ENCODE data around the gene GALNT18.

The GALNT18 gene

GRCh38 chr11:11608783-11609232 lies 13.0 kb downstream of the GALNT18 start:
- DNase-seq (no peak), ATAC-seq (no peak)
- no peak overlapping the region for H3K27ac Mint-ChIP-seq
- H3K4me3 Mint-ChIP-seq = no peak overlapping the region
- H3K4me1 Mint-ChIP-seq = peaks cover 7% of the 10 kb centered on the region
- no peaks in the 10 kb centered on the region for H3K9me3 Mint-ChIP-seq
- H3K27me3 Mint-ChIP-seq = peaks cover 18% of the 10 kb centered on the region

GRCh38 chr11:11607772-11608171 lies 14.0 kb downstream of the GALNT18 start:
- Mint-ChIP-seq H3K4me3 (no peak overlapping the region), H3K9me3 (no peaks in the 10 kb centered on the region), H3K27ac (no peak overlapping the region), H3K4me1 (peaks cover 7% of the 10 kb centered on the region), H3K27me3 (peaks cover 11% of the 10 kb centered on the region)
- no peak for ATAC-seq
- DNase-seq = no peak

DNA sequence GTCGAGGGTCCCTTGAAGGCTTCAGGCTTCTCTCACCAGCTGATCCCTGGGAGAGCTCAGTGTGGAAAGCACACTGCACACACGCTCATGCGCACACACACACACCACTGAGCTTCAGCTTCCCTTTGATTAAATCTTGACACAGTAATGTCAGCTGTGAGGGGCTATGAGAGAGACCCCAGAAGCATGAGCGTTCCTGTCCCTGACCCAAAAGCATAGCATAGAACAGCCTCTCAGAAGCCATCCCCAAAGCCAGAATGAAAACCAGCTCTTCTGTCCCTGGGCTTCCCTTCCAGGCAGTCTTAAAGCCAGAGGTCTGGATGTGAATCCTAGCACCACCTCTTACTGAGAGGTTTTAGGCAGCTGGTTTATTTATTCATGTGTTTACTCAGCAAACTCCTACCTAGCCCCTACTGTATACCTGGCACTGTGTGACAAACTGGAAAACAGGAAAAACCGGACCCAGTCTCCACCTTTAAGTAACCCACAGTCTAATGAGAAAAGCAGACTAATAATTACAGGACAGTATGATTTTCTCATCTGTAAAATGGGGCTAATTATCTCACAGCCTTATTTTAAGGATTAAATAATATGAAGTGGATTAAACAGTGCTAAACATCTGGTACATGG lies 15.9 kb downstream of the GALNT18 start:
- Mint-ChIP-seq H3K4me1 (peaks cover 7% of the 10 kb centered on the region), H3K4me3 (no peak overlapping the region), H3K9me3 (no peaks in the 10 kb centered on the region), H3K27ac (no peak overlapping the region), H3K27me3 (peaks cover 8% of the 10 kb centered on the region)
- ATAC-seq (no peak), DNase-seq (no peak)

- no peak for DNase-seq
- Mint-ChIP-seq H3K4me1 (peaks cover 7% of the 10 kb centered on the region), H3K27me3 (peaks cover 8% of the 10 kb centered on the region), H3K9me3 (no peaks in the 10 kb centered on the region), H3K4me3 (no peak overlapping the region), H3K27ac (no peak overlapping the region)
- ATAC-seq = no peak
These were observed 16.6 kb downstream of the GALNT18 start for GRCh38 chr11:11605181-11605580.

- Mint-ChIP-seq H3K27ac (no peak overlapping the region), H3K27me3 (peaks cover 8% of the 10 kb centered on the region), H3K4me3 (no peak overlapping the region), H3K9me3 (no peaks in the 10 kb centered on the region), H3K4me1 (peaks cover 6% of the 10 kb centered on the region)
- DNase-seq (no peak), ATAC-seq (no peak)
These were observed 17.3 kb downstream of the GALNT18 start for GRCh38 chr11:11604370-11604990.

DNA sequence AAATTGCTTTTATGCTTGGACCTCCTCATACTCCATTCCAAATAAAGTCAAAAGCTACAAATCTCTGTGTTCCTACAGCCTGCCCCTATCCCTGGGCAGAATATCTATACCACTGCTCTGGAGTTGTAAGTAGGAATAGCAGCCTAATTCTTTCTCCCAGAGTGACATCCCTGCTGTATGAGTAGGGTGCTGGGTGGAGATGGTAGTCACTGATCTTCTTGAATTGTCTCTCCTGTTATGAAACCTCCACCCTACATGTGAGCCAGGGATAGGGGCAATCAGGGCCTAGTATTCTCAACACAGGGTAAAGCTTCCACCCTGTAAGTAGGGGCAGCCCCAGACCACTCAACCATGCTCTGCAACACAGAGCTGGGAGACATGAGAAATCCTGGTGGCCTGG lies 19.8 kb downstream of the GALNT18 start:
- Mint-ChIP-seq H3K27me3 (peaks cover 8% of the 10 kb centered on the region), H3K4me1 (no peaks in the 10 kb centered on the region), H3K9me3 (no peaks in the 10 kb centered on the region), H3K27ac (no peak overlapping the region), H3K4me3 (no peak overlapping the region)
- no peak for ATAC-seq
- no peak for DNase-seq

DNA sequence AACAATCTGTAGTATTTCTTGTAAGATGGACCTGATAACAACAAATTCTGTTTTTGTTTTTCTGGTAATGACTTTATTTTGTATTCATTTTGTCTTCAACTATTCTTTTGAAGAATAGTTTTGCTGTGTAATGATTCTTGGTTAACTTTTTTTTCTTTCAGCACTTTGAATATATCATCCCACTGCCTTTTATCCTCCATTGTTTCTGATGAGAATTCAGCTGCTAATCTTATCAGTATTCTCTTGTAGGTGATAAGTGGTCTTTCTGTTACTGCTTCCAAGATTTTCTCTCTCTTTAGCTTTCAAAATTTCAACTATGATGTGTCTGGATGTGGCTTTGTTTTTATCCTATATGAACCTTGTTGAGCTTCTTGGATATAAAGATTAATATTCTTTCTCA lies 21.5 kb downstream of the GALNT18 start:
- H3K27me3 Mint-ChIP-seq = peaks cover 2% of the 10 kb centered on the region

DNA sequence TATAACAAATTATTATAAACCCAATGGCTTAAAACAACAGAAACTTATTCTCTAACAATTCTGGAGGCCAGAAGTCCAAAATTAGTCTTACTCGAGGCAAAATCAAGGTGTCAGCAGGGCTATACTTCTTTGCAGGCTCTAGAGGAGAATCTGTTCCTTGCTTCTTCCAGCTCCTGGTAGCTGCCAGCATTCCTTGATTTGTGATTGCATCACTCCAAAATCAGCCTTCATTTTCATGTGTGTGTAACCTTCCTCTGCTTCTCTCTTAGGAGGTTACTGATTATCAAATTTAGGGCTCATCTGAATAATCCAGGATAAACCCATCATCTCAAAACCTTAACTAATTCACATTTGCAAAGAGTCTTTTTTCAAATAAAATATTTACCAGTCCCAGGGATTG lies 23.6 kb downstream of the GALNT18 start:
- H3K27ac Mint-ChIP-seq = no peak overlapping the region
- H3K4me1 Mint-ChIP-seq = no peaks in the 10 kb centered on the region
- ATAC-seq = no peak
- no peaks in the 10 kb centered on the region for H3K27me3 Mint-ChIP-seq
- DNase-seq = no peak
- H3K9me3 Mint-ChIP-seq = no peaks in the 10 kb centered on the region
- H3K4me3 Mint-ChIP-seq = no peak overlapping the region

More for the DNA sequence above, 21.5 kb downstream of the GALNT18 start:
- no peaks in the 10 kb centered on the region for H3K4me1 Mint-ChIP-seq
- DNase-seq (no peak), ATAC-seq (no peak)
- no peak overlapping the region for H3K4me3 Mint-ChIP-seq
- H3K9me3 Mint-ChIP-seq = no peaks in the 10 kb centered on the region
- H3K27ac Mint-ChIP-seq = no peak overlapping the region

GRCh38 chr11:11594162-11594561 lies 27.6 kb downstream of the GALNT18 start:
- no peak for DNase-seq
- no peak overlapping the region for H3K27ac Mint-ChIP-seq
- H3K4me1 Mint-ChIP-seq = no peaks in the 10 kb centered on the region
- H3K4me3 Mint-ChIP-seq = no peak overlapping the region
- no peak for ATAC-seq
- H3K27me3 Mint-ChIP-seq = no peaks in the 10 kb centered on the region
- no peaks in the 10 kb centered on the region for H3K9me3 Mint-ChIP-seq

DNA sequence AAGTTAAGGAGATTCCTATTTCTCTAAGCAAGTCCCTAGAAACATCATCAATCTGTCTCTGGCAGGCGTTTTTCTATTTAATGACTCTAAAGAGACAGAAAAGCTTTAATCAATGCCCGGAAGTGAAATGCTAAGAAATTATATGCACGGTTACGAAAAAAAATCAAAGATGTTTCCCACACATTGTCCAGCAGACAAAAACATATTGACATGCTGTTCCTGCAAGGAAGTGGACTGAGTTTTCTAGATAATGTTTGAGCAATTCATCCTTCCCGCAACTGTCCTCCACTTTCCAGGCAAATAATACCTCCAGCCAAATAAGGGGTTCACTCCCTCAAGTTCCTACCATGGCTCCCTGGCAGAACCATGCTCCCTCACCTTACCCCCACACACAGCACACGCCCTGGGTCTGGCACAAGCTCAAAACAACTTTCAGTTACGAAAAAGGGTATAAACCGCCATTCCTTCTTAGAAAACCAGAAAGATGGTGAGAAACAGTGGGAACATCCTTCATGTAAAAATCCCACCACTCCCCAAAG lies 29.6 kb downstream of the GALNT18 start:
- ATAC-seq (no peak), DNase-seq (no peak)
- Mint-ChIP-seq H3K9me3 (no peaks in the 10 kb centered on the region), H3K4me1 (no peaks in the 10 kb centered on the region), H3K27me3 (no peaks in the 10 kb centered on the region), H3K27ac (no peak overlapping the region), H3K4me3 (no peak overlapping the region)

DNA sequence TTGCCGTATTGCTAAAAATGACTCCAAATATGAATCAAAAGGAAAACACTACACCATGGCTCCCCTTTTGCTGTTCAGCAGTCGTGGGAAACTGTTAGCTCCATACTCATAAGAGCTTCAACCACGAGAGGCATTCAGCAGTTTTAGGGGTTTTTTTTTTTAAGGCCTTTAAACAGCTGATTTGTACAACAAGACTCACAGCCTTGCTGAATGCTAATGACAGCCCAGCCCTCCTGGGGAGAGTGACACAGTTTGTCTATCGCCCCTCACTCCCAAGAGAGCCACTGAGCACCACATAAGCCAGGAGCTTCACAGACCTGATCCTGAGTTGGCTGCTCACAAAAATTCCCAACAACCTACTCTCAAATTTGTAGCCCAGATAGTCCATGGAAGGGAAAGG lies 32.4 kb downstream of the GALNT18 start:
- H3K9me3 Mint-ChIP-seq = no peaks in the 10 kb centered on the region
- DNase-seq = no peak
- no peak for ATAC-seq
- H3K4me1 Mint-ChIP-seq = no peaks in the 10 kb centered on the region
- no peak overlapping the region for H3K4me3 Mint-ChIP-seq
- H3K27ac Mint-ChIP-seq = no peak overlapping the region
- H3K27me3 Mint-ChIP-seq = no peaks in the 10 kb centered on the region

DNA sequence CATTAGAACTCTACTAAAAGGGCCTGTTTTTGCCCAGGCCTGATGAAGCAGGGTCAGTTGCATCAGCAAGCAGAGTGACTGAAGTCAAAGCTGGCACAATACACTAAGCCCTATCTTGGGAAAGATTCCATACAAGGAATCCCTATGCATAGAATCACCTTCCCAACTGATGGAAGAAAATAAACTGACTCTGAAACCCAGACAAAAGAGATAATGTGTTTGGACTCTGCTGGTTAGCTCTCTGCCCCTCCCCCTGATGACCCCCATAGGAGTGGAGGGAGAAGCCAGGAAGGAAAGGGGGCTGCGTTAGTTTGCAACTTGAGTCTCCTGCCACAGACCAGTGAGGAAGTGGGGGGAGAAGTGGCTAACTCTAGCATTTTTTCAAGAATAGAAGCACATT lies 32.9 kb downstream of the GALNT18 start:
- Mint-ChIP-seq H3K9me3 (no peaks in the 10 kb centered on the region), H3K4me1 (no peaks in the 10 kb centered on the region), H3K4me3 (no peak overlapping the region), H3K27ac (no peak overlapping the region), H3K27me3 (no peaks in the 10 kb centered on the region)
- no peak for ATAC-seq
- DNase-seq = no peak

DNA sequence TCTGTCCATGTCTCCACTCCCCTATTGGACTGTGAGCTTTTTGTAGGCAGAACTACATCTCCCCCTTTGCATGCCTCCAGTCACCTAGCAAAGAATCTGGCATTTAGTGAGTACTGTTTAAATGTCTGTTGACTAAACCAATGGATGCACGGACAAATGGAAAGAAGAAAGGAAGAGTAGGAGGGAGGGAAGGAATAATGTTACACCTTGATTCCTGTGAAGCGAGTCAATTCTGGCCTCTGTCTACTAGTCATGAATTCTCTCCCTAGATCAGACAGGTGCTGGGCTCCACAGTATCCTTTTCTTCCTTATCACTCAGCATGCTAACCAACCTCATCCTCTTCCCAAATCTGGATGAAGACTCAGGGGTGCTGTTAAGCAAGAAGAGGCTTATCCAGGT lies 33.6 kb downstream of the GALNT18 start:
- Mint-ChIP-seq H3K27me3 (no peaks in the 10 kb centered on the region), H3K4me1 (no peaks in the 10 kb centered on the region), H3K4me3 (no peak overlapping the region), H3K9me3 (no peaks in the 10 kb centered on the region), H3K27ac (no peak overlapping the region)
- no peak for ATAC-seq
- no peak for DNase-seq

GRCh38 chr11:11587122-11587521 lies 34.7 kb downstream of the GALNT18 start:
- Mint-ChIP-seq H3K4me1 (no peaks in the 10 kb centered on the region), H3K4me3 (no peak overlapping the region), H3K27me3 (peaks cover 9% of the 10 kb centered on the region), H3K9me3 (no peaks in the 10 kb centered on the region), H3K27ac (no peak overlapping the region)
- no peak for ATAC-seq
- DNase-seq = no peak

GRCh38 chr11:11586465-11586864 lies 35.3 kb downstream of the GALNT18 start:
- DNase-seq (no peak), ATAC-seq (no peak)
- no peaks in the 10 kb centered on the region for H3K9me3 Mint-ChIP-seq
- H3K4me1 Mint-ChIP-seq = no peaks in the 10 kb centered on the region
- H3K27me3 Mint-ChIP-seq = peaks cover 10% of the 10 kb centered on the region
- H3K27ac Mint-ChIP-seq = no peak overlapping the region
- no peak overlapping the region for H3K4me3 Mint-ChIP-seq

GRCh38 chr11:11584937-11585336 lies 36.9 kb downstream of the GALNT18 start:
- no peak overlapping the region for H3K4me3 Mint-ChIP-seq
- peaks cover 10% of the 10 kb centered on the region for H3K27me3 Mint-ChIP-seq
- DNase-seq (no peak), ATAC-seq (no peak)
- no peak overlapping the region for H3K27ac Mint-ChIP-seq
- no peaks in the 10 kb centered on the region for H3K4me1 Mint-ChIP-seq
- H3K9me3 Mint-ChIP-seq = no peaks in the 10 kb centered on the region

DNA sequence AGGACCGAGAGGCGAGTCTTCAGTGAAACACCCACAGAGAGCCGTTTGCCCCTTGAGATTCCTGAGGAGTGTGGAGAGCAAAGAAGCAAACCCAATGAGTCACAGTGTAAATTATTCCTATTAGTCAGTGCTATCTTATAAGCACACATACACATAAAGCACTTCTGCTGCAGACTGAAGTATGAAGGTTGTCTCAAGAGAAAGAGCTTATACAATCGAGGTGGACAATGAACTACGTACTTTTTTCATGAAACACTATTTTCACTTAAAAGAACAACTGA lies 37.3 kb downstream of the GALNT18 start:
- Mint-ChIP-seq H3K27ac (no peak overlapping the region), H3K27me3 (peaks cover 10% of the 10 kb centered on the region)

More for the DNA sequence above, 37.3 kb downstream of the GALNT18 start:
- Mint-ChIP-seq H3K9me3 (no peaks in the 10 kb centered on the region), H3K4me3 (no peak overlapping the region), H3K4me1 (no peaks in the 10 kb centered on the region)
- ATAC-seq (no peak), DNase-seq (no peak)
